ENCODE measurements around the gene RPL19. TPM values are rescaled to one million over a fixed set of nuclear protein-coding genes. Genes with fewer than 3 reads are reported as not detected.

RPL19 gene
- total RNA-seq, 2 experiments from 2014 or later: 2,624 to 2,689 TPM

DNA sequence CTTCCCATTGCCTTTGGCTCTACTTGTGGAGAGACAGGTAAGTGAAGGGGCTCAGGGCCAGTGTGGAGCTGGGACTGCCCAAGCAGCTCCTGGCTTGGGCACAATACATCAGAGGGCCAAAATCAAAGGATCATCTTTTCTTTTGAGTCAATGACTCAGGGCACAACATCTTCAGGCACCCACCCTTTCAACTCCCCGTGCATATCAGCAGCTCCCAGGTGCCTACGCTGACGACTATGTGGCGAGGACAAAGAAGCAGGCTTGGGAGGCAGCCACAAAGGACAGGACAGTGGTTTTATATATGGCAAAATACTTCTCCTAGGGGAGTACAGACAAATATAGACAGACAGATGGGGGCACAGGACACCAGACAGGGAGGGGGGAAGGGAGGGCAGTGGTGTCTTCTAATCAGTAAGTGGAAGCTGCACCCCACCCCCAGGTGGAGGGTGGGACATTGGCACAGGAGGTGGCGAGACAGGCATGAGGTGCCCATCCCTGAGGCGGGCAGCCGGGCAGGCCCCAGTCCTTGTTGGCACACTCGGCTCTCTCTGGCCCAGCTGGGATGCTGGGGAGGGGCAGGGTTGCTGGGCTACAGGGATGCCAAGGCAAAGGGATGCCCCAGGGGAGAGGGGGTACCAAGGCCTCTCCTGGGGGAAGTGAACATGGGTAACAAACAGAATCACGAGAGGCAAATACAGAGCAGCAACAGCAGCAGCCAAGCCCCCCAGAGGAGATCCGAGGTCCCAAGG is 26.4 kb upstream of the RPL19 start:
- Mint-ChIP-seq H3K27ac (no peak overlapping the region), H3K36me3 (peaks cover 11% of the 10 kb centered on the region), H3K27me3 (peaks cover 4% of the 10 kb centered on the region), H3K4me1 (ENCODE audit: low read depth) (no peaks in the 10 kb centered on the region), H3K9me3 (no peaks in the 10 kb centered on the region), H3K4me3 (no peak overlapping the region)
- no peak for DNase-seq
- intact Hi-C loops (cut with micrococcal nuclease): no loop called here
- ChIA-PET CTCF (interaction anchor here (0.8 to 5.6 kb wide), 20 partner anchors 8 to 248 kb away, joined by 3 to 107 read pairs (median 6); partner anchors contain the start of genes ARL5C, CACNB1, LASP1NB and PLXDC1), POLR2A (interaction anchor here (0.6 to 1.4 kb wide), 3 partner anchors 9 to 66 kb away, joined by 3 read pairs; no protein-coding TSS in a partner anchor)

DNA sequence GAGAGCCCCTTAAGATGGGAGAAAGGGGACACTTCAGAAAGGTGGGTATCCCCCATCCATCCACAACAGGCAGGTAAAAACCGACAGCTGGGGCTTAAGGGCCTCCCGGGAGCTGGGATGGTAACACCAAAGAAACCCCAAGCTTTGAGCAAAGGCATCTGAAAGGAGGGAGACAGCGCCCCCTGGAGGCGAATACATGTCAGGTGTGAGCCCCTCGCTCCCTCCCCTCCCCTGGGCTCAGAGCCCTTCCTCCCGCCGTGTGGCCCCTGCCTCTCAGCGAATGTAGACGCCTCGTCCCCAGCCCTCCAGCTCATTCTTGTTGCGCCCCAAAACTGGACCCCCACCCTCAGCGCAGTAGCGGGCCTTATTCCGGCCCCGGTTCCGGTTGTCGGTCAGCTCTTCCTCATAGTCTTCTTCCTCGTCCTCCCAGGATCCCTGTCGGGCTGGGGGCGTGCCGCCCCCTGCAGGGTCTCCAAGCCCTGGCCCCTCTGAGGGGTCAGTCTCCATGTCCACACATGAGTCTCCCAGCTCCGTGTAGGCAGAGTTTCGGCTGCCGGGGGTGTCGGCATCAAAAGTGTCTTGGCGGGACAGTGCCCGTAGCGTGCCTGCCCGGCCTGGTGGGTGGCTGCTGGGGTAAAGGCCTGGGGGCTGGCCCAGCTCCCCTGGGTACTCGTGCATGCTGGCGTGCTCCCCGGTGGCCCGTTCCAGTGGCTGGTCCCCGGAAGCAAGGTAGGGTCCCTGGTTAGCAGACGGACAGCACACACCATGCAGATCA is 25.0 kb upstream of the RPL19 start:
- H3K4me3 Mint-ChIP-seq: no peak overlapping the region
- no peaks in the 10 kb centered on the region for H3K4me1 Mint-ChIP-seq (ENCODE audit: low read depth)
- H3K27me3 Mint-ChIP-seq: no peaks in the 10 kb centered on the region
- intact Hi-C loops (cut with micrococcal nuclease): loop anchor here (1.0 kb wide), 1 partner anchor 192 kb away; no protein-coding TSS in a partner anchor
- no peaks in the 10 kb centered on the region for H3K9me3 Mint-ChIP-seq
- H3K36me3 Mint-ChIP-seq: peaks cover 9% of the 10 kb centered on the region
- POLR2A ChIA-PET: no interaction called here
- H3K27ac Mint-ChIP-seq: no peak overlapping the region
- DNase-seq: peak; percentile 80
- CTCF ChIA-PET: interaction anchor here (0.6 to 5.6 kb wide), 38 partner anchors 9 to 469 kb away, joined by 3 to 107 read pairs (median 4); partner anchors contain the start of genes ARL5C, CACNB1, LASP1NB and PLXDC1

DNA sequence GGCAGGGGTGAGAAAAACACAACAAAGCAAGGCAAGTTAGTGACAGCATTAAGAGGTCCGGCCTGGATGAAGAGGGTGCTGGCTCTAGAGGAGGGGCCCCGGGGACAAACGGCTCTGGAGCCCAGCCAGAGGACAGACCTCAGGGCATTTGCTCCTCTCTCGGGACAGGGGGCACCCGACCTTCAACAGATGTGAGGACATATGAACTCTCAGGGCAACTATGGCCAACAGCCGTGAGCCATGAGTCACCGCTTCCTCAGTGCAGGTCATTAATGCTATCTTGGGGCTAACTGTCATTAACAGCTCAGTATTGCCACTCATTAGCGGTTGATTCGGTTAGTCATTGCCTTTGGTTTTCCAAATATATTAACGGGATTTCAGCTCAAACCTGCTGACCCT is 24.4 kb upstream of the RPL19 start:
- CTCF ChIA-PET: interaction anchor here (1.2 to 5.6 kb wide), 18 partner anchors 10 to 321 kb away, joined by 3 to 107 read pairs (median 6); partner anchors contain the start of genes ARL5C, CACNB1 and PLXDC1
- H3K27me3 Mint-ChIP-seq: no peaks in the 10 kb centered on the region
- H3K36me3 Mint-ChIP-seq: peaks cover 9% of the 10 kb centered on the region
- no peaks in the 10 kb centered on the region for H3K4me1 Mint-ChIP-seq (ENCODE audit: low read depth)
- DNase-seq: no peak
- H3K4me3 Mint-ChIP-seq: no peak overlapping the region
- H3K27ac Mint-ChIP-seq: no peak overlapping the region
- no peaks in the 10 kb centered on the region for H3K9me3 Mint-ChIP-seq
- intact Hi-C loops (cut with micrococcal nuclease): loop anchor here (1.0 kb wide), 1 partner anchor 192 kb away; no protein-coding TSS in a partner anchor
- POLR2A ChIA-PET: no interaction called here

GRCh38 chr17:39177256-39177655 is 22.8 kb upstream of the RPL19 start:
- POLR2A ChIA-PET: no interaction called here
- H3K4me3 Mint-ChIP-seq: no peak overlapping the region
- CTCF ChIA-PET: interaction anchor here (2.1 to 5.6 kb wide), 2 partner anchors 67 to 194 kb away, joined by 4 to 68 read pairs; no protein-coding TSS in a partner anchor
- no peaks in the 10 kb centered on the region for H3K4me1 Mint-ChIP-seq (ENCODE audit: low read depth)
- no peak overlapping the region for H3K27ac Mint-ChIP-seq
- H3K36me3 Mint-ChIP-seq: peaks cover 9% of the 10 kb centered on the region
- no peaks in the 10 kb centered on the region for H3K9me3 Mint-ChIP-seq
- no peaks in the 10 kb centered on the region for H3K27me3 Mint-ChIP-seq
- intact Hi-C loops (cut with micrococcal nuclease): no loop called here
- DNase-seq: no peak

GRCh38 chr17:39178536-39178935 is 21.5 kb upstream of the RPL19 start:
- H3K4me3 Mint-ChIP-seq: no peak overlapping the region
- H3K9me3 Mint-ChIP-seq: no peaks in the 10 kb centered on the region
- no peaks in the 10 kb centered on the region for H3K4me1 Mint-ChIP-seq (ENCODE audit: low read depth)
- intact Hi-C loops (cut with micrococcal nuclease): no loop called here
- no peak overlapping the region for H3K27ac Mint-ChIP-seq
- H3K36me3 Mint-ChIP-seq: peaks cover 13% of the 10 kb centered on the region
- ChIA-PET POLR2A (no interaction called here), CTCF (interaction anchor here (1.2 kb wide), 1 partner anchor 195 kb away, joined by 3 read pairs; no protein-coding TSS in a partner anchor)
- H3K27me3 Mint-ChIP-seq: no peaks in the 10 kb centered on the region
- DNase-seq: no peak

- Mint-ChIP-seq H3K27ac (no peak overlapping the region), H3K4me3 (no peak overlapping the region), H3K9me3 (no peaks in the 10 kb centered on the region), H3K4me1 (ENCODE audit: low read depth) (no peaks in the 10 kb centered on the region), H3K36me3 (peaks cover 17% of the 10 kb centered on the region), H3K27me3 (no peaks in the 10 kb centered on the region)
- intact Hi-C loops (cut with micrococcal nuclease): no loop called here
- no peak for DNase-seq
- ChIA-PET CTCF (interaction anchor here (1.2 kb wide), 1 partner anchor 198 kb away, joined by 3 read pairs; no protein-coding TSS in a partner anchor), POLR2A (no interaction called here)
Observed at GRCh38 chr17:39181303-39181702, 18.8 kb upstream of the RPL19 start.

DNA sequence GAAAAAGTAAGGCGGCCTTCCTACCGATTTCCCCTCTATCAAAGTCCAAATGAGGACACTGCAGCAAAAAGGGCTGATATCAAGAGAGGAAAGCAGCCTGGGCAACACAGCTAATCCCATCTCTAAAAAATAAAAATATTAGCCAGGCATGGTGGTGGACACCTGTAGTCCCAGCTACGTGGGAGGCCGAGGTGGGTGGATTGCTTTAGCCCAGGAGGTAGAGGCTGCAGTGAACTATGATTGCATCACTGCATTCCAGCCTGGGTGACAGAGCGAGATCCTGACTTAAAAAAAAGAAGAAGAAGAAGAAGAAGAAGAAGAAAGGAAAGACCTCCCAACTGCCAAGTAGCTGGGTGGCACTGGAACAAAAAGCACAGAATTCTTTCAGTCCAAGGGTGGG is 17.0 kb upstream of the RPL19 start:
- Mint-ChIP-seq H3K4me1 (ENCODE audit: low read depth) (no peaks in the 10 kb centered on the region), H3K27ac (no peak overlapping the region), H3K27me3 (no peaks in the 10 kb centered on the region), H3K9me3 (no peaks in the 10 kb centered on the region), H3K4me3 (no peak overlapping the region), H3K36me3 (peaks cover 14% of the 10 kb centered on the region)
- CTCF ChIA-PET: interaction anchor here (0.6 to 4.3 kb wide), 4 partner anchors 9 to 62 kb away, joined by 3 to 23 read pairs (median 4); no protein-coding TSS in a partner anchor
- POLR2A ChIA-PET: no interaction called here
- intact Hi-C loops (cut with micrococcal nuclease): no loop called here
- no peak for DNase-seq

DNA sequence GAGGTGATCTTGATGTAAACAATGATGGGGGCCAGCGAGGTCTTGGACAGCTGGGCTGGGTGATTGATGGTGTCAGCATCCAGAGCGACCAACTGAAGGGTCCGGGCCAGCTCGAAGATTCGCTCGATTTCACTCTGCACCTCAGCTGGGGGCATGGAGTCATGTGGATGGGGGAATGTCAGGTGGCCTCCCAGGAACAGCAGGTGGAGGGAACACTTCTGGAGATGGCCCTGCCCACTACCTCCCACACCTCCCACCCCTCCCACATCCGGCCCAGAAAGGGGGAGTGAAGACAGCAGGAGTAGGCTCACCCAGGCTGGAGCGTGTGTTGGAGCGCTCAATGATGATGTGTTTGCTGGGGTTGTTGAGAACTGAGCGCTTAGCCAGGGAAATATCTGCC is 16.4 kb upstream of the RPL19 start:
- Mint-ChIP-seq H3K4me1 (ENCODE audit: low read depth) (no peaks in the 10 kb centered on the region), H3K9me3 (no peaks in the 10 kb centered on the region), H3K36me3 (peaks cover 14% of the 10 kb centered on the region), H3K4me3 (no peak overlapping the region), H3K27me3 (no peaks in the 10 kb centered on the region), H3K27ac (no peak overlapping the region)
- no peak for DNase-seq
- ChIA-PET POLR2A (interaction anchor here (0.5 kb wide), 1 partner anchor 16 kb away, joined by 3 read pairs; the partner anchor contains the start of gene RPL19), CTCF (interaction anchor here (1.3 to 4.3 kb wide), 4 partner anchors 9 to 61 kb away, joined by 3 to 23 read pairs (median 3); no protein-coding TSS in a partner anchor)
- intact Hi-C loops (cut with micrococcal nuclease): no loop called here

DNA sequence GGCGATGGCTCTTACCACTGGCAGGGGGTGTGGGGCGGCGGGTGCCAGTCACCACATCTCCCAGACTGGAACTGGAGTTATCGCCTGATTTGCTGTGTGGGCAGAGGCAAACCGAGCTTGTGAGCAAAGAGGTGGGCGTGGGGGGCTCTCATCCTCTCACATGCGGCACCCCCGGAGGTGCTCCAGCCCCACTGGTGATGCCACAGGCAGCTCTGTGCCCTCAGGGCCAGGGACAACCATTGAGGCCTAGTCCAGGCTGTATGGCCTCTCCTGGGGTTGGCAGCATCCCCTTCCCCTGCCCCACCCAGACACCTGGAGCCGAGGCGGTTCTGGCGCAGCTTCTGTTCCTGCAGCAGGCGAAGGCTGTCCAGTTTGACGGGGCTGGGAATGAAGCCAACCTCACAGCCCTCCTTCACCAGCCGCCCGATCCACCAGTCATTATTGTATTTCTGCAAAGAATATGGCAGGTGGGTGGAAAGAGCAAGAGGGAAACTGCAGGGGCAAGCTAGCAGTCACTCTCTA is 13.5 kb upstream of the RPL19 start:
- ChIA-PET CTCF (interaction anchor here (1.0 to 4.3 kb wide), 3 partner anchors 12 to 52 kb away, joined by 4 to 23 read pairs (median 6); no protein-coding TSS in a partner anchor), POLR2A (interaction anchor here (0.8 to 0.9 kb wide), 2 partner anchors 13 to 22 kb away, joined by 3 read pairs; partner anchors contain the start of gene RPL19)
- Mint-ChIP-seq H3K4me3 (no peak overlapping the region), H3K36me3 (peaks cover 14% of the 10 kb centered on the region), H3K27ac (no peak overlapping the region), H3K4me1 (ENCODE audit: low read depth) (no peaks in the 10 kb centered on the region), H3K9me3 (no peaks in the 10 kb centered on the region), H3K27me3 (no peaks in the 10 kb centered on the region)
- DNase-seq: no peak
- intact Hi-C loops (cut with micrococcal nuclease): no loop called here

- Mint-ChIP-seq H3K4me3 (no peak overlapping the region), H3K9me3 (no peaks in the 10 kb centered on the region), H3K27me3 (no peaks in the 10 kb centered on the region), H3K36me3 (peaks cover 15% of the 10 kb centered on the region), H3K4me1 (ENCODE audit: low read depth) (no peaks in the 10 kb centered on the region), H3K27ac (no peak overlapping the region)
- intact Hi-C loops (cut with micrococcal nuclease): no loop called here
- ChIA-PET CTCF (interaction anchor here (1.0 kb wide), 1 partner anchor 34 kb away, joined by 4 read pairs; no protein-coding TSS in a partner anchor), POLR2A (no interaction called here)
- no peak for DNase-seq
Observed at GRCh38 chr17:39187152-39187830, 12.8 kb upstream of the RPL19 start.

- no peak overlapping the region for H3K4me3 Mint-ChIP-seq
- intact Hi-C loops (cut with micrococcal nuclease): no loop called here
- no peak for DNase-seq
- no peak overlapping the region for H3K27ac Mint-ChIP-seq
- ChIA-PET POLR2A (no interaction called here), CTCF (interaction anchor here (0.8 to 4.1 kb wide), 4 partner anchors 17 to 40 kb away, joined by 3 to 23 read pairs (median 7); no protein-coding TSS in a partner anchor)
- peaks cover 8% of the 10 kb centered on the region for H3K36me3 Mint-ChIP-seq
- no peaks in the 10 kb centered on the region for H3K27me3 Mint-ChIP-seq
- peaks cover 22% of the 10 kb centered on the region for H3K4me1 Mint-ChIP-seq (ENCODE audit: low read depth)
- H3K9me3 Mint-ChIP-seq: no peaks in the 10 kb centered on the region
Observed at GRCh38 chr17:39191750-39192510, 8.2 kb upstream of the RPL19 start.
